Liver (tissue), 9 donors: Measurements from ENCODE around the gene IGSF22. TPM values are rescaled to one million over a fixed set of nuclear protein-coding genes. Genes with fewer than 3 reads are reported as not detected.

ENCODE experiments used
- DNase-seq: peaks from one replicate; pipeline ENCODE4 v3.0.0-alpha.2; 2017; ENCODE audit warnings: low spot score
- H3K27ac ChIP-seq, 2 donors: one replicate each; pipeline ENCODE4 v1.7.0; 2013; ENCODE audit warnings: inconsistent platforms in 2 of 2, low read length in 2 of 2, control low read depth in 1 of 2, low read depth in 1 of 2, mild to moderate bottlenecking in 1 of 2
- H3K27me3 ChIP-seq, 4 donors: one replicate each; pipeline versions ENCODE4 v1.6.1 to v1.7.0; 2013; ENCODE audit warnings: low read length in 3 of 4, inconsistent platforms in 1 of 4, mild to moderate bottlenecking in 1 of 4, moderate library complexity in 1 of 4; ENCODE audit not compliant: control insufficient read depth in 4 of 4, insufficient read depth in 4 of 4
- H3K36me3 ChIP-seq, 4 donors: one replicate each; pipeline versions ENCODE4 v1.6.1 to v1.7.0; 2013; ENCODE audit warnings: low read length in 3 of 4, mild to moderate bottlenecking in 3 of 4, low read depth in 1 of 4, moderate library complexity in 1 of 4; ENCODE audit not compliant: control insufficient read depth in 4 of 4, insufficient read depth in 3 of 4
- H3K4me1 ChIP-seq, 4 donors: one replicate each; pipeline versions ENCODE4 v1.6.1 to v1.7.0; 2013; ENCODE audit warnings: low read length in 3 of 4, mild to moderate bottlenecking in 3 of 4, moderate library complexity in 1 of 4; ENCODE audit not compliant: control insufficient read depth in 4 of 4, insufficient read depth in 4 of 4
- H3K4me3 ChIP-seq, 3 donors: one replicate each; pipeline versions ENCODE4 v1.6.1 to v1.7.0; 2013; ENCODE audit warnings: low read length in 3 of 3, control low read depth in 1 of 3, low read depth in 1 of 3, mild to moderate bottlenecking in 1 of 3
- H3K9ac ChIP-seq, 2 donors: one replicate each; pipeline ENCODE4 v1.7.0; 2013; ENCODE audit warnings: low read length in 2 of 2, mild to moderate bottlenecking in 2 of 2, moderate library complexity in 2 of 2, control low read depth in 1 of 2, low read depth in 1 of 2
- H3K9me3 ChIP-seq, 4 donors: one replicate each; pipeline versions ENCODE4 v1.6.1 to v1.7.0; 2013; ENCODE audit warnings: low read length in 3 of 4; ENCODE audit not compliant: control insufficient read depth in 4 of 4
- ATF3 ChIP-seq: IDR thresholded peaks from 2 replicates; pipeline ENCODE4 v1.6.1; 2016; ENCODE audit warnings: antibody characterized with exemption
- CTCF ChIP-seq: fragments of 150-350 bp; IDR thresholded peaks from 2 replicates; pipeline ENCODE4 v1.5.1; 2017; ENCODE audit warnings: improper control_type of control experiment, low read depth, low read length; ENCODE audit not compliant: missing input control
- EGR1 ChIP-seq, 2 donors: IDR thresholded peaks; 2 replicates each; pipeline ENCODE4 v1.6.1; 2016 to 2018; ENCODE audit warnings: antibody characterized with exemption in 2 of 2, low read depth in 2 of 2
- FOXA1 ChIP-seq: IDR thresholded peaks from 2 replicates; pipeline ENCODE4 v1.6.1; 2016; ENCODE audit warnings: antibody characterized with exemption
- FOXA2 ChIP-seq: IDR thresholded peaks from 2 replicates; pipeline ENCODE4 v1.6.1; 2016; ENCODE audit warnings: antibody characterized with exemption
- GABPA ChIP-seq, 2 donors: IDR thresholded peaks in 1 of 2; conservative IDR thresholded peaks in 1 of 2; 2 replicates each; pipeline ENCODE4 v1.6.1; 2016; ENCODE audit warnings: antibody characterized with exemption in 2 of 2, mild to moderate bottlenecking in 1 of 2, moderate library complexity in 1 of 2
- HNF4A ChIP-seq, 2 donors: conservative IDR thresholded peaks; 2 replicates each; pipeline ENCODE4 v1.6.1; 2016; ENCODE audit warnings: antibody characterized with exemption in 2 of 2, mild to moderate bottlenecking in 2 of 2
- HNF4G ChIP-seq: IDR thresholded peaks from 2 replicates; pipeline ENCODE4 v1.6.1; 2016; ENCODE audit warnings: antibody characterized with exemption
- MAX ChIP-seq: IDR thresholded peaks from 2 replicates; pipeline ENCODE4 v1.6.1; 2016; ENCODE audit warnings: antibody characterized with exemption
- REST ChIP-seq: IDR thresholded peaks from 2 replicates; pipeline ENCODE4 v1.6.1; 2016; ENCODE audit warnings: antibody characterized with exemption, mild to moderate bottlenecking
- RXRA ChIP-seq, 2 donors: IDR thresholded peaks; 2 replicates each; pipeline ENCODE4 v1.6.1; 2017 to 2018; ENCODE audit warnings: antibody characterized with exemption in 2 of 2, mild to moderate bottlenecking in 1 of 2
- SP1 ChIP-seq: IDR thresholded peaks from 2 replicates; pipeline ENCODE4 v1.6.1; 2018; ENCODE audit warnings: antibody characterized with exemption, mild to moderate bottlenecking
- TAF1 ChIP-seq: conservative IDR thresholded peaks from 2 replicates; pipeline ENCODE4 v1.6.1; 2016; ENCODE audit warnings: antibody characterized with exemption, mild to moderate bottlenecking
- YY1 ChIP-seq: IDR thresholded peaks from 2 replicates; pipeline ENCODE4 v1.6.1; 2016; ENCODE audit warnings: antibody characterized with exemption, mild to moderate bottlenecking
- ZBTB33 ChIP-seq: IDR thresholded peaks from 2 replicates; pipeline ENCODE4 v1.6.1; 2016; ENCODE audit warnings: antibody characterized with exemption
- WGBS: extraction: QIAGEN DNeasy Blood & Tissue Kit; methylation state at CpG from one replicate; pipeline ENCODE4 v1.1.7; 2013; 5-methylcytosine and 5-hydroxymethylcytosine counted together
- polyA plus RNA-seq, 2 donors: library from polyadenylated mRNA; stranded (reverse) in 1 of 2; unstranded in 1 of 2; fragments of 200-250 nt in 1 of 2; fragments of >200 nt in 1 of 2; fragmentation: Nextera tagmentation in 1 of 2; extraction: Ambion mirVana in 1 of 2; gene quantifications; one replicate each; pipeline versions ENCODE4 v1.2.1 to v1.2.3, GENCODE V29; 2013 to 2015
- total RNA-seq, 2 donors: library from RNA; depleted of rRNA; stranded (reverse); fragments of >200 nt; gene quantifications; one replicate each; pipeline ENCODE4 v1.2.3, GENCODE V29; 2014
- donor health status: healthy.
- donor health status: healthy.
- donor health status: healthy.
- donor health status: healthy.
- donor health status: healthy.

The IGSF22 gene
- total and polyA plus RNA-seq, 4 donors = 0.12 to 0.26 TPM; not detected in 2

GRCh38 chr11:18730020-18730419, 4.0 kb upstream of the IGSF22 start:
- WGBS = 91% methylated on average over 9 of the region's 9 CpGs
- no peak overlapping the region for H3K9ac ChIP-seq
- no peaks in the 10 kb centered on the region for H3K9me3 ChIP-seq
- H3K27ac ChIP-seq = no peak overlapping the region
- no peak overlapping the region for H3K4me3 ChIP-seq
- H3K27me3 ChIP-seq = no peaks in the 10 kb centered on the region
- TF ChIP-seq REST (no peak), HNF4A (conservative IDR thresholded peaks at IDR 0.05) (no peak), MAX (no peak), ATF3 (no peak), ZBTB33 (no peak), CTCF (no peak), FOXA1 (no peak), TAF1 (no peak), HNF4G (no peak), SP1 (no peak)
- no peaks in the 10 kb centered on the region for H3K36me3 ChIP-seq
- H3K4me1 ChIP-seq = no peaks in the 10 kb centered on the region
- no peak for DNase-seq

- H3K27ac ChIP-seq = no peak overlapping the region
- DNase-seq = no peak
- no peaks in the 10 kb centered on the region for H3K36me3 ChIP-seq
- no peak overlapping the region for H3K9ac ChIP-seq
- H3K4me1 ChIP-seq = no peaks in the 10 kb centered on the region
- no peak for TF ChIP-seq HNF4A (conservative IDR thresholded peaks at IDR 0.05)
- TF ChIP-seq GABPA (IDR thresholded peaks at IDR 0.05 in 1 of 2, conservative IDR thresholded peaks at IDR 0.05 in 1 of 2) = no peak
- no peak for TF ChIP-seq RXRA (IDR thresholded peaks at IDR 0.05)
- no peak for TF ChIP-seq CTCF
- no peak for TF ChIP-seq YY1
- no peak for TF ChIP-seq MAX
- no peak for TF ChIP-seq FOXA2
- TF ChIP-seq TAF1 = no peak
- TF ChIP-seq REST = no peak
- TF ChIP-seq EGR1 (IDR thresholded peaks at IDR 0.05; ENCODE audit: low read depth in 2 of 2) = no peak
- TF ChIP-seq FOXA1 = no peak
- TF ChIP-seq ATF3 = no peak
- WGBS = 88% methylated on average over 16 of the region's 16 CpGs
- no peaks in the 10 kb centered on the region for H3K9me3 ChIP-seq
- no peaks in the 10 kb centered on the region for H3K27me3 ChIP-seq
- H3K4me3 ChIP-seq = no peak overlapping the region
Measured at GRCh38 chr11:18729426-18729825, 3.4 kb upstream of the IGSF22 start.
